Skeletal muscle tissue (tissue), 4 donors: Measurements from ENCODE around the gene SASH3. TPM values are rescaled to one million over a fixed set of nuclear protein-coding genes. Genes with fewer than 3 reads are reported as not detected.

ENCODE experiments used
- H3K27ac ChIP-seq: one replicate; pipeline ENCODE4 v1.7.0; 2013; ENCODE audit warnings: mild to moderate bottlenecking, low read depth, low read length, inconsistent platforms
- H3K27me3 ChIP-seq, 3 donors: one replicate each; pipeline ENCODE4 v1.7.0; 2013; ENCODE audit warnings: low read length in 3 of 3; ENCODE audit not compliant: control insufficient read depth in 3 of 3, insufficient read depth in 3 of 3
- H3K36me3 ChIP-seq, 3 donors: one replicate each; pipeline ENCODE4 v1.7.0; 2013; ENCODE audit warnings: low read length in 3 of 3; ENCODE audit not compliant: control insufficient read depth in 3 of 3, insufficient read depth in 3 of 3
- H3K4me1 ChIP-seq, 3 donors: one replicate each; pipeline ENCODE4 v1.7.0; 2013; ENCODE audit warnings: low read length in 3 of 3, mild to moderate bottlenecking in 3 of 3; ENCODE audit not compliant: control insufficient read depth in 3 of 3, insufficient read depth in 3 of 3
- H3K4me3 ChIP-seq, 3 donors: one replicate each; pipeline ENCODE4 v1.7.0; 2013; ENCODE audit warnings: low read length in 3 of 3
- H3K9ac ChIP-seq, 3 donors: one replicate each; pipeline ENCODE4 v1.7.0; 2013; ENCODE audit warnings: low read length in 3 of 3, mild to moderate bottlenecking in 3 of 3, moderate library complexity in 2 of 3, low read depth in 1 of 3
- H3K9me3 ChIP-seq, 3 donors: one replicate each; pipeline ENCODE4 v1.7.0; 2013; ENCODE audit warnings: low read length in 3 of 3; ENCODE audit not compliant: control insufficient read depth in 3 of 3
- total RNA-seq: library from RNA; depleted of rRNA; stranded (reverse); fragments of >200 nt; gene quantifications from one replicate; pipeline ENCODE4 v1.2.3, GENCODE V29; 2014
- donor health status: Osteomylitis.

Gene SASH3
- total RNA-seq, 1 donor from 2014 or later = 2.6 TPM

DNA sequence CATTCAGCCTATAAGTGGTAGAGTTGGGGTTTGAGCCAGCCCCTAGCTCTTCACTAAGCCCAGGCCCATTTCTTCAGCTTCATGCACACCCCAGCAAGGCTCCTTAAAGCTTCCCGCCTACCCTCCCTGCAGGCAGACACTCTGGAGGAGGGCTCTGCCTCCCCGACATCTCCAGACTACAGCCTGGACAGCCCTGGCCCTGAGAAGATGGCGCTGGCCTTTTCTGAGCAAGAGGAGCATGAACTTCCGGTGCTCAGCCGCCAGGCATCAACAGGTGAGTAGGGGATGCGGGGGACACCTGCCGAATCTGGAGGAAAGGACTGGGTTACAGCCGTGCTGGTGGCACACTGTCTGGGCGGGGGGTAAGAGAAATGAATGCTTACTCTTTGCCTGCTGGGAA is 11.1 kb downstream of the SASH3 start:
- no peak overlapping the region for H3K4me3 ChIP-seq
- peaks cover 0 to 4% (median 0%) of the 10 kb centered on the region in 3 donors for H3K27me3 ChIP-seq
- no peaks in the 10 kb centered on the region for H3K4me1 ChIP-seq
- H3K9ac ChIP-seq = no peak overlapping the region
- H3K9me3 ChIP-seq = no peaks in the 10 kb centered on the region
- no peak overlapping the region for H3K27ac ChIP-seq
- H3K36me3 ChIP-seq = no peaks in the 10 kb centered on the region

DNA sequence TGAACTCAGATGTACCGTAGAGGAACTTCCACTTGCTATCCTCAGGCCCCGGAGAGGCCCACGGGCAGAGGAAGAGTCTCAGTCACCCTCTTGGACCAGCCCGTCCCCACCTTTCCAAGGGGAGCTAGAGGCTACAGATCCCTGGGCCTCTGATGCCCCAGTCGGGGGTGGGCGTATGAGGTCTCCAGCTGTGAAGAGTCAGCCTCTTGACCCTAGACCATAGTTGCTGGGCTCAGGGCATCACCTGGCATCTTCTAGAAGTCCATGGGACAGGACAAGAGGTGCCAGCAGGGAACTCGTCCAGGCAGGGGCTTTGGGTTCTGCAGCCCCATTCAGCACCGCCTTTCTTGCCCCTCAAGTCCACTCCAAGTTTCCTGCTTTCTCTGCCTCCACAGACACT is 11.6 kb downstream of the SASH3 start:
- Histone ChIP-seq H3K4me1 (no peaks in the 10 kb centered on the region), H3K4me3 (no peak overlapping the region), H3K36me3 (no peaks in the 10 kb centered on the region), H3K9me3 (no peaks in the 10 kb centered on the region), H3K27ac (no peak overlapping the region), H3K9ac (no peak overlapping the region), H3K27me3 (peaks cover 0 to 4% (median 0%) of the 10 kb centered on the region in 3 donors)

DNA sequence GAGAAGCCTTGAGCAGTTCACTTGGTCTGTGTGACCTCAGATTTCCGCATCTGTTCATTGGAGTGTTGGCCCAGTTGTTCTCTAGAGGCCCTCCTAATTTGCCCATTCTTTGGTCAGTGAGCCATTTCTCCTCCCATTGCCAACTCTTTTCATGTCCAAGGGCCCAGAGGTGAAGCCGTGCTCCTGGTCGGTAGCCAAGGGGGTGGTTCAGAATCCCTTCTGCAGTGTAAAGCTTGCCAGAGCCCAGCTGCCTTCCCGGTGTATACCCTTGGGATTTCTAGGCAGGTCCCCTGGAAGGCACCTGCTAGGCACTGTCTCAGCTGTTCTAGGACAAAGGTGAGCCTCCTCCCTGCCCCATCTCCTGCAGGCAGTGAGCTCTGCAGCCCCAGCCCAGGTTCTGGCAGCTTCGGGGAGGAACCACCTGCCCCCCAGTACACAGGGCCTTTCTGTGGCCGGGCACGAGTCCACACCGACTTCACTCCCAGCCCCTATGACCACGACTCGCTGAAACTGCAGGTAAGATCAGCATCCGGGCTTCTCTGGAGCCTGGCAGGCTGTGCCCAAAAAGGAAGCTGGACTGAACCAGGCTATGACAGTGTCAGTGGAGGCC is 12.3 kb downstream of the SASH3 start:
- H3K9ac ChIP-seq = no peak overlapping the region

DNA sequence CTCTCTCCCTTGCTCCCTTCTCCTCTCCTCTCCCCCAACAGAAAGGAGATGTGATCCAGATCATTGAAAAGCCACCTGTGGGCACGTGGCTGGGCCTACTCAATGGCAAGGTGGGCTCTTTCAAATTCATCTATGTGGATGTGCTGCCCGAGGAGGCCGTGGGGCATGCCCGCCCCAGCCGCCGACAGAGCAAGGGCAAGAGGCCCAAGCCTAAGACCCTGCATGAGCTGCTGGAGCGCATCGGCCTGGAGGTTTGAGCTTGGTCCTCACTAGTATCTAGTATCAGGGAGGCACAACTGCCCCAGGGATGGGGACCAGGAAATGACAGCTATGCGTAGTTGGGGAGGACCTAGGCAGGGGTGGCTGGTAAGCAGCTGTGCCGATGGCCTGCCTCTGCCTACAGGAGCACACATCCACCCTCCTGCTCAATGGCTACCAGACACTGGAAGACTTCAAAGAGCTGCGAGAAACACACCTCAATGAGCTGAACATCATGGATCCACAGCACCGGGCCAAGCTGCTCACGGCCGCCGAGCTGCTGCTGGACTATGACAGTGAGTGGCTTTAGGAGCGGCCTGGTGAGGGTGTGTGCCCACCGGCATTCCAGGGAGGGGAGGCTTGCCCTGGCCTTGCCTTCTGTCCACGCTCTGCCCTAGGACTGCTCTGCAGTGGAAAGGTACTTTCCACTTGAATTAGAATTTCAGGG is 13.0 kb downstream of the SASH3 start:
- Histone ChIP-seq H3K4me3 (no peak overlapping the region), H3K27ac (no peak overlapping the region), H3K36me3 (no peaks in the 10 kb centered on the region), H3K9ac (no peak overlapping the region), H3K9me3 (no peaks in the 10 kb centered on the region), H3K4me1 (no peaks in the 10 kb centered on the region), H3K27me3 (peaks cover 0 to 4% (median 0%) of the 10 kb centered on the region in 3 donors)

More for the DNA sequence above, 12.3 kb downstream of the SASH3 start:
- H3K9me3 ChIP-seq = no peaks in the 10 kb centered on the region
- no peak overlapping the region for H3K27ac ChIP-seq
- no peak overlapping the region for H3K4me3 ChIP-seq
- peaks cover 0 to 4% (median 0%) of the 10 kb centered on the region in 3 donors for H3K27me3 ChIP-seq
- H3K36me3 ChIP-seq = no peaks in the 10 kb centered on the region
- H3K4me1 ChIP-seq = no peaks in the 10 kb centered on the region

DNA sequence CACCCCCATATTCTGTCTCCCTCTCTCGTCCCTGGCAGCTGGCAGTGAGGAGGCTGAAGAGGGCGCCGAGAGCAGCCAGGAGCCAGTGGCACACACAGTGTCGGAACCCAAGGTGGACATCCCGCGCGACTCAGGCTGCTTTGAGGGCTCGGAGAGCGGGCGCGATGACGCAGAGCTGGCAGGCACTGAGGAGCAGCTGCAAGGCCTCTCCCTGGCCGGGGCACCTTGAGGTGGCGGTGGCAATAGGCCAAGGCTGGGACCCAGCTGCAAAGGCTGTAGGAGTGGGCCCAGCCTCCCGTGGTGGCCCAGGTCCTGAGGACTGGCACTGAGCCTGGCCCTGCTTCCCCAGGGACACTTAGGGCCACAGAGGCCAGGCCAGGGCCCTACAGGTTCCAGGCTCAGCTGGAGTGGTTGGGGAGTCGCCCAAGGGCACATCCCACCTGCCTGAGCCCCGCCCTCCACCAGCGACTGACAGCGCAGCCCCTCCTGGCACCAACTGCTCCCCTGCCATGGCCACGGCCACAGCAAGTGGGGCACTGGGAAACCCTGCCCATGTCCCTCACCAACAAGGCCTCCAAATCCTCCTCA is 13.9 kb downstream of the SASH3 start:
- Histone ChIP-seq H3K4me1 (no peaks in the 10 kb centered on the region), H3K27me3 (peaks cover 0 to 4% (median 0%) of the 10 kb centered on the region in 3 donors), H3K27ac (no peak overlapping the region), H3K9me3 (no peaks in the 10 kb centered on the region), H3K36me3 (no peaks in the 10 kb centered on the region), H3K9ac (no peak overlapping the region), H3K4me3 (no peak overlapping the region)

DNA sequence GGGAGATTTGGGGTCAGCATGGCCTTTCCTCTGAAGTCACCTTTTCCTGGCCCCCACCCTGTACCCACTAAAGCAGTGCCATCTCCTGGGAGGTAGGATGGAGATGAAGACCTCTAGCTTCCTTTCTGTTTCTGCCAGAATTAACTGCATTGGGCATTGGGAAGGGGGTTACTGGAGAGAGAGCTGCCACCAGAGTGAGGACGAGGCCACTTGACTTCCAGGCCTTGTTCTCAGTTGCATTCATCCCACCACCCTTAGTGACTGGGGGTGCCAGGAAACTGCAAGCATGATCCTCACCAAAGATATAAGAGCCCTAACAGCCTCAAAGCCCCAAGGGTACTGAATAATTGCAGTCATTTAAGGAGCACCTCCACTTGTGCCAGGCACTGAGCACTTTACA is 15.8 kb downstream of the SASH3 start:
- H3K9me3 ChIP-seq = no peaks in the 10 kb centered on the region
- H3K9ac ChIP-seq = no peak overlapping the region
- H3K4me3 ChIP-seq = no peak overlapping the region
- H3K27me3 ChIP-seq = peaks cover 0 to 4% (median 0%) of the 10 kb centered on the region in 3 donors
- no peaks in the 10 kb centered on the region for H3K36me3 ChIP-seq
- H3K27ac ChIP-seq = no peak overlapping the region
- no peaks in the 10 kb centered on the region for H3K4me1 ChIP-seq

DNA sequence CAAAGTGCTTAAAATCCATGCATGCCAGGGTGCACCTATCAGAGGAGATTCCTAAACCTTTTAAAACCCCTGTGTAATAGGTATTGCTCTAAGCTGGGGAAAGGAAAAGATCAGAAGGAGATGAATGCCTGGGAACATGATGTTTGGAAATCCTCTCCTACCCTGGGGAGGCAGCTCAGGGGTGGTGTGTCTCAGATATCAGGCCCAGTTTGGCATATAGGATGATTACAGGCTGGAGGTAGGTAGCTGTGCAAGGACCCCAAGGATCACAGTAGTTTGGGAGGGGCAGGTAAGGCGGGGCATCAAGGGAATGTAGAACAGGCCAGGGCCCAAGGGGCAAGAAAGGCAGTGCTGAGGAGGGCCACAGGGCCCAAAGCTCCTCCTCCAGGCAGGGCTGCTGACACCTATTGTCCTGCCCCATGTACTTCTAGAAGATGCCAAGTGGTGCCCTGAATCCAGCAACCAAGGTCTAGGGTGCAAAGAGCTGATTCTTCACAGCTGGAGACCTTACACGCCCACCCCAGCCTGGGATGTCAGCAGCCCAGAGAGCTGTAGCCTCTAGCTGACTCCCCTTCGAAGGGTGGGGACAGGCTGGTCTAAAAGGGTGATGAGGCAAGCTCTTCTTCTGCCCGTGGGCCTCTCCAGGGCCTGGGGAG is 17.6 kb downstream of the SASH3 start:
- no peak overlapping the region for H3K9ac ChIP-seq
- H3K27ac ChIP-seq = no peak overlapping the region
- no peaks in the 10 kb centered on the region for H3K36me3 ChIP-seq
- H3K27me3 ChIP-seq = peaks cover 0 to 4% (median 0%) of the 10 kb centered on the region in 3 donors
- no peak overlapping the region for H3K4me3 ChIP-seq
- no peaks in the 10 kb centered on the region for H3K9me3 ChIP-seq
- no peaks in the 10 kb centered on the region for H3K4me1 ChIP-seq

DNA sequence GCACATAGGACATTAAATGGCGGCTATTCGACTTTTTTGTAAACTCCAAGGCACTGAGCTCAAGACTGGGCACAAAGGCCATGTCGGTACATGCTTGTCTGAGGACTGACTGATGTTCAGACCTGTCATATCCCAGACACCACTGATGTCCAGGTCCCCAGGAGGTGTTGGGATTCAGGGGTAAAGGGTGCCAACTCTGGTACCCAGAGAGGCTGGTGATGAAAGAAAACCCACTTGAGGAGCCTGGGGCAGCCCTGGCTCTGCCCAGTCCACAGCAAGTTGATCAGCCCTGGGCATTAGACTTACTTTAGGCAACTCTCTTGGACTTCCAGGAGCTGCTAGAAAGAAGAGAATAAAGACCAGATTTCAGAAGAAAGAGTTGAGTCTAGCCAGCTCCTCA is 18.7 kb downstream of the SASH3 start:
- H3K27me3 ChIP-seq = no peaks in the 10 kb centered on the region
- H3K4me3 ChIP-seq = no peak overlapping the region
- no peaks in the 10 kb centered on the region for H3K4me1 ChIP-seq
- H3K9ac ChIP-seq = no peak overlapping the region
- no peak overlapping the region for H3K27ac ChIP-seq
- no peaks in the 10 kb centered on the region for H3K36me3 ChIP-seq
- H3K9me3 ChIP-seq = no peaks in the 10 kb centered on the region

DNA sequence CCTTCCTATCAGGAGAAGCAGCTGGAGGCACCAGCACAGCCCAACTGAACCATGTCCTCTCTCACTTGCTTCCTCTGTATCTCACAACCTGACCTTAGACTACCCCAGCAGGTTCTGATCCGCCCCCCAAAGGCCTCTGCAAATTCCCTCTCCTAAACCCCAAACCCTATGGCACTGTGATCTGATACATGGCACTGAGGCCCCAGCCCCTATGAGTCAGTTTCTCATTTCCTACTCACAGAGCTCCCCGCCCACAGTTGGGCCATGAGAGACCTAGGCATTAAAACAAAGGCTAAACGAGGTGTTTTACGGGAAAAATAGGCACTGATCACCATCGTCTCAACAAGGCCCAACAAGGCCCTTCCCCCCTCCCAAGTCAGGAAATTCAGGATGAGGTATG is 19.1 kb downstream of the SASH3 start:
- H3K27me3 ChIP-seq = no peaks in the 10 kb centered on the region
- no peak overlapping the region for H3K27ac ChIP-seq
- no peak overlapping the region for H3K9ac ChIP-seq
- H3K9me3 ChIP-seq = no peaks in the 10 kb centered on the region
- H3K4me3 ChIP-seq = no peak overlapping the region
- H3K36me3 ChIP-seq = no peaks in the 10 kb centered on the region
- H3K4me1 ChIP-seq = no peaks in the 10 kb centered on the region

DNA sequence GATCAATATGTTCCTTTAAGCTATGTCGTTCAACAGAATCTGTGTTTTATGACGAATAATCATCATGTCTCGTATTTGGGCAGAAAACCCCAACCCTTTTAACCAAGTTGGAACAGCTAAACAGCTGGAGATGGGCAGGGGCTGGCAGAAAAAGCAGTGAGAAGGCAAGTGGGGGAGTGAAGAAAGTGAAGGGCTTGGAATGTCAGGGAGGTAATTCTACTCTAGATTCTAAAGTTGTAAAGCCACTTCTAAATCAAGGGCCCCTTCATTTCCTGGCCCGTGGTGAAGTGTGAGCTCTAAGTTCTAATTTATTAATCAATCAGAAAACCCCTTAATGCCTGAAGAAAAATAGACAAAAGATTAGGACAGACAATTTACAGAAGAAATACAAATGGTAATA is 20.4 kb downstream of the SASH3 start:
- Histone ChIP-seq H3K27me3 (no peaks in the 10 kb centered on the region), H3K27ac (no peak overlapping the region), H3K9me3 (no peaks in the 10 kb centered on the region), H3K4me1 (no peaks in the 10 kb centered on the region), H3K4me3 (no peak overlapping the region), H3K36me3 (no peaks in the 10 kb centered on the region), H3K9ac (no peak overlapping the region)
